Stimulated activated CD4-positive, alpha-beta T cell treated with anti-CD3 and anti-CD28 coated beads, Interleukin-4, amount 100 ng/mL, for 4 hours (primary cell): ENCODE data around the gene TUBAL3.

Experiments used
- DNase-seq, 2 experiments: peaks; one replicate each; pipeline ENCODE4 v3.0.0-alpha.2; 2020

TUBAL3 gene

GRCh38 chr10:5404208-5405041 is at the start of gene TUBAL3:
Gene TUBAL3 (minus strand): TSS chr10:5404828. CDS start chr10:5404792, 36 bp downstream.
- DNase-seq: no peak

DNA sequence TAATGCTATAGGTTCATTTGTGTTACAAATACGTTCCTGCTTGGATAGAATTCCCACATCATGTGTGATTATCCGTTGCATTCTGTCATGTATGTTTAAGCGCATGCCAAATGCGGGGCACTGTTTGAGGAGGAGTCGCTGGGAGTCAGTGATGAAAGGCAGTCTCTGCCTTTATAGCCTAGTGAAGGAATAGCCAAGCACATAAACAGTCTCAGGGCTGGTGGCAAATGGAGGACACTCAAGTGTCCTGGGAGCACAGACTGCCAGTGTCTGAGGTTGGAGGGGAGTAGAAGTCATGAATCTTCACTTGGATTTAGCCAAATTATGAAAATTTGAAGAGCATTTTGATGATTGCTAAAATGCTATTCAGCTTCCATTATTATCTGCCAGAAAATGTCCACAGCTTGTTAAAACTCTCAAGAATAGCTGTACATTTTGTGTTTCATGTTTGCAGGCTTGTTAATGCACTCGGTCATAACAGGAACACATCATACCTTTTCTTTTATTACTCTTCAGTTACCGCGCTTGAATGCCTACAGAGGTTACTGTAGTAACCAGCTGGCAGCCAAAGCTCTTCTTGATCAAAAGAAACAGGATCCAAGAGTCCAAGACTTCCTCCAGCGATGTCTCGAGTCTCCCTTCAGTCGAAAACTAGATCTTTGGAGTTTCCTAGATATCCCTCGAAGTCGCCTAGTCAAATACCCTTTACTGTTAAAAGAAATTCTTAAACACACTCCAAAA is 49.3 kb upstream of the TUBAL3 start:
- DNase-seq: no peak

DNA sequence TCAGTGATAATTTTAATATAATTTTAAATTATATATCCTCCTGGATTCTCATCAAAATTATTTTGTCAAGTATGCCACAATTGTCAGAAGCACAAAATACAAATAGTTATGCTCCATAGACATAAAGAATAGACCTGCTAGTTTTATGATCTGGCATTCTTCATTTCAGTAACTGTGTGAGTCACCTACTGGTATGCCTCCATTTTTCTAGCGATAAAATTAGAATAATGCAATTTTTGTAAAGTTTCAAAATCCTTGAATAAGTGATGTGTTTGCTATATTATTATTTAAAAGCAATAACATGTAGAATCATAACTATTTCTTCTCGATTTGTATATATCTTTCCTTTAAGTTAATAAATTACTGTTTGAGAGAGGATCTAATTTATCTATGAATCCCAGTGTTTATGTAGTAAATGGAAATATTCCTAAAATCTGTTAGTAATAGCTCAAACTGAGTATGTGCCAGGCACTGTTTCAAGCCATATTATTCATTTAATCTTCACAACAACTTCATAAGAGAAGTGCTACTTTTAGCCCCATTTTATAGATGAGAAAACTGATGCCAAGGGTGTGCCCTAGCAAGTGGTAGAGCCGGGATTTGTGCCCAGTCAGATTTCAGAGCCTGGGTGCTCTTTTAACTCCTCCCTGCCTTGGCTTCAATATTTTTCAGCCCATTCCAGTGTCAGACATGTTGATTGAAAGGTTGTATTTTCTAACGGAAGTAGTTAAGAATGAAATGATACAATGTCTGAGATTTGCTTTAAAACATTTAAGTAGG is 46.2 kb upstream of the TUBAL3 start:
- no peak for DNase-seq

DNA sequence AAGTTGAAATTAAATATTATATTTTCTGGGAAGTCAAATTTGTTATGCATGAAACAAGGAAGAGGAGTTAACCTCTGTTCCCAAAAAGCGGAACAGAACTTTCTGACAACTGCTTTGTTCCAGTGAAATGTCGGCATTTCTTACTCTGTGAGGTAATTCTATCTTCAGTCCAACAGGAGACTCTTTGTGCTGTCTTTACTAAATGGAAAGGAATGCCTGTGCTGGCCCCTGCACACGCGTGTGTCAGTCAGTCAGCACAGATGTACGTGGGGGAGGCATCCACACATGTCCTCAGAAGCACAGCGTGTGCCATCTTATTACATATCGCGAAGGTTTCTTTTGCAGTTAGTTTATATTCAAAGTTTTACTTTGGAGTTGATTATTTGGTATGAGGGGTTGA is 45.2 kb upstream of the TUBAL3 start:
- DNase-seq: no peak

- no peak for DNase-seq
These were observed 44.6 kb upstream of the TUBAL3 start for GRCh38 chr10:5449227-5449626.

GRCh38 chr10:5448333-5449001 is 43.8 kb upstream of the TUBAL3 start:
- DNase-seq: no peak

GRCh38 chr10:5447611-5448071 is 43.0 kb upstream of the TUBAL3 start:
- no peak for DNase-seq

- no peak for DNase-seq
These were observed 42.4 kb upstream of the TUBAL3 start for GRCh38 chr10:5447056-5447455.

DNA sequence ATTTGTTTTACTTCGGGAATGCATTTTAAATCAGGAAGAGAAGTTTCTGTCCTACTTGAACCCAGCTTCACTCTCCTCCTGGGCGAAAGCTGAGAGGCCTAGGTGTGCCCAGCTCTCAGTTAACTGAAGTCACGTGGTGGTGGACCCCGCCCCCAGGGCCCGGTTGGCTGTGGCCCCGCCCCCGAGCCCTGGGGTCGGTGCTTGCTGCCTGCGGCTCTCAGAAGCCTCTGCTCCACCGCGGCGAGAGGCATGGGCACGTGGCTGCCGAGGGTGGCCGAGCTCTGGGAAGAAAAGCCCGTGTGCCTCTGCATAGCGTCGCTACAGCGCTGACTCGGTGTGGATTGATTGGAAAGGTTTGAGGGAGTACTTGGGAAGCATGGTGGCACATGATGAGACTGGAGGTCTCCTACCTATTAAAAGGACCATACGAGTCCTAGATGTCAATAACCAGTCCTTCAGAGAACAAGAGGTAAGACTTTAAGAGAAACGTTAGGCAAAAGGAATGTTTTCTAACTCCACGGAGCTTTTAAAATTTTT is 41.8 kb upstream of the TUBAL3 start:
- peak; percentile 75 to 85 for DNase-seq

DNA sequence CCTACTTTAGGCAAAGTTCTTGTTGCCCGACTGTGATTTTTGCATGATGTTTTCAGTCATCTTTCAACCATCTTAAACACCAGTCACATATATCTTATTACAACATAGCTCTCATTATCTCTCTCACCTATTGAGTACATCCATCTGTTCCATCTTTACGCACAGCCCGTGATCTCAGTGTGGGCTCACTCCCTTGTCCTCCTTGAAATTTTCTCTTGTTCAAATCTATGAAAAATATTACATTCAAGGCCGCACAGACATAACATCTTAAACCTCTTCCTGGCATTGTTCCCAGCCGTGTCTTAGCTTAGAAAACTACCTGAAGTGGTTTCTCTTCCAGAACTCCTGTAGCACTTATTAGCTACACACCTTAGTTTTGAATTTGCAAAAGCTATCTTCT is 40.4 kb upstream of the TUBAL3 start:
- no peak for DNase-seq

DNA sequence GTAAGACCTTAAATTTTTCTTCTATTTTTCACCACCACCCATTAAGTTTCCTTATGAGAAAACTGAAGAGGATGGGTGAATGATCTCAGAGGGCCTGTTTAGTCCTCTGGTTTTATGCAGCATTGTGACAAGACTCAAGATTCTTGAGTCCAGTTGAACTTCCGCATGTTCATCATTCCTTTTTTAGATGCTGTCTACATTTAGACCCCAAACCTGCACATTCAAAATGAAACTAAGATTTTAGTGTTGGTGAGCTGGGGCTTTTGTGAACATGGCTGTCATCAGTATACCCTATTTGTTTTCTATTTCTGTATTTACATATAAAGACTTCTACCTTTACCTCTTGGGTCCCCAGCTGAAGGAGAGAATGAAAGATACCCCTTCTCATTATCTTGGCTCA is 38.8 kb upstream of the TUBAL3 start:
- no peak for DNase-seq

GRCh38 chr10:5442990-5443370 is 38.4 kb upstream of the TUBAL3 start:
- no peak for DNase-seq

DNA sequence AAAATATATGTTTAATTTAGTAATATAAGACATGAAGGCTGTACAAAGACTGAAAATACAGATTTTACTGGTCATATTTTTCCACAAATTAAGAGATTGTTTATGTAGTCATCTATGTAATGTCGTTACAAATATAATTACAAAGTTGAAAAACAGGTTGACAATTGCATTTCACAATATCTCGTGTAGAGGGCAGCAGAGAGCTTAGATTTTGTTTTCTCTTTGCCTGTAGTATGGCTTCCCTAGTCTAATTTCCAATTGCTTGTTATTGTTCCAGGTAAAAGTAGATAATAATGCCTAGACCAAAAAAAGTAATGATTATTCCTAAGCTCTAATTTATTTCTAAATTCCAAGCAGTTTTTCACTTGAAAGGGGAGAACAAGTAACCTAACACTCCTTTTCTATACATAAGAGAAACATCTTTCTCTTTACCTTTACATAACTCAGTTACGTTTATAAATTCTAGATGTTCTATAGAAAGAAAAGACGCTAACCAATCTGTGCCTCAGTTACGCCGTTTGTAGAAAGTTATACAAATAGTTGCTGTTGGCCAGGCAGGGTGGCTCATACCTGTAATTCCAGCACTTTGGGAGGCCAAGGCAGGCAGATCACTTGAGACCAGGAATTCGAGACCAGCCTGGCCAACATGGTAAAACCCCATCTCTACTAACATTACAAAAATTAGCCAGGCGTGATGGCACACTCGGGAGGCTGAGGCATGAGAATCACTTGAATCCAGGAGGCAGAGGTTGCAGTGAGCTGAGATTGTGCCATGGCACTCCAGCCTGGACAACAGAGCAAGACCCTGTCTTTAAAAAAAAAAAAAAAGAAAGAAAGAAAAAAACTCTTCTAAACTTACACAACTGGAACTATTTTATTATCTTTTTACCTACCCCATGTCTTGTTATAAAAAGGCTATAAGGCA is 37.7 kb upstream of the TUBAL3 start:
- DNase-seq: no peak

DNA sequence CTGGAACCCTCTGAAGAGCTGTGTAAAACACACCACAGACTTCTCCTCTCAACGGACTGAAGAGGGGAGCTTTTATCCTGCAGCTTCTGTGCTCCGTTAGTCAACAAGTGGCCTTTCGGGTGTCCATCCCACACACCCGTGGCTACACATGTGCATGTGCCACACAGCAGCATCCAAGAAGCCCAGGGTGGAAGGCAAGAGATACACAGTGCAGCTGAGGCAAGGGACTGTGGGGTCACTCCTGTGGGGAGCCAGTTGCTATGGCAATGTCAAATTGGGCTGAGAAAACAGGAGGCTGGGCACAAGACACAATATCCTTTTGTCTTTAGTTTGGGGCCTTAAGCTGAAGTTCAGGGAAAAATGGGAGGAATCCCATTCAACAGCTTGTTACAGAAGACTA is 36.5 kb upstream of the TUBAL3 start:
- DNase-seq: no peak

DNA sequence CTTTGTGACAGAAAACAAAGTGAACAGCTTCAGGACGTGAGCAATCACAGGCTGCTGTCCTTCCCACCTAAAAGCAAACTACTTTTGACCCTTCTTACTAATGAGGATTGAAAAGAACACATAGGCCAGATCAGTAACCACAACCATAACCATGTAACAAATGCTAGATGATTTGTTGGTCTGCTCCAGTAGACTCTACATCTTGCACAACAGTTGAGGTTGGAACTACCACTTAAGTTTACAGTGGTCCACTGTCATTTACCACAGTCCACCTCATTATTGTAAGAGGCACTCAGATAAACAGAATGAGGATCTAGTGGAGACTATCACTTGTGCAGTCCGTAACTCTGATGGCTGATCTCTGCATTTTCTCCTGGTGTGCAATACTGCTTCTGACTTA is 35.6 kb upstream of the TUBAL3 start:
- DNase-seq: no peak

DNA sequence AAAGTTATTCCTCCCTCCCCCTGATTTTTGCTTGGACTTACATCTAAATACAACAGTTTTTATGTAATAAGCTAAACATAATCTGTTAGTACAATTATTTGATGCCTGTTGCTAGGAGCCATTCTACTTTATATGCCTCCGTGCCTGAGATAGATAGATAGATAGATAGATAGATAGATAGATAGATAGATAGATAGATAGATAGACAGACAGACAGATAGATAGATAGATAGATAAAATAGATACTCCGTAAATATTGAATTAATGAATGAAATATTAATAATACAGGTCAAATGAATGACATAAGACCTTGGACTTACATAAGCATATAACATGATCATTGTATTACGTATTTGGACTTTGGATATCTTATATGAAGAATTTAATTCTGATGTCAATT is 30.7 kb upstream of the TUBAL3 start:
- DNase-seq: no peak

GRCh38 chr10:5434017-5434753 is 29.6 kb upstream of the TUBAL3 start:
- DNase-seq: no peak

- DNase-seq: no peak
These were observed 28.6 kb upstream of the TUBAL3 start for GRCh38 chr10:5433182-5433581.

DNA sequence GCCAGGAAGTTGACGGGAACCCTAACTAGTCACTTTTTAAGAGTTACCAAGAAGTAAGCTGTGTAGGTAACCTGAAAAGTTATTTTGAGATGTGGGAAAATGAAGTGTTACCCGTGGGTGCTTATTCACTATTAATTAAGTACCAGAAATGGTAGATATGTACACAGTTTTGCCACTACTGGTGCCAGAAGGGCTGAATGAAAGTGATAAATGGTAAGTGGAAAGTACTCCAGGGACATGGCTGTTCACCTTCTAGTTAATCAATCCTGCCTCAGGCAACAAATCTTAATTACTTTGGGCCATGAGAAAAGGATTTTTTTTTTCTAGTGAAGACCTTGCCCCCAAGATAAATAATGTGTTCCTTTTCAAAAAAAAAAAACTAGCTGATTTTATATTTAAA is 23.5 kb upstream of the TUBAL3 start:
- no peak for DNase-seq

DNA sequence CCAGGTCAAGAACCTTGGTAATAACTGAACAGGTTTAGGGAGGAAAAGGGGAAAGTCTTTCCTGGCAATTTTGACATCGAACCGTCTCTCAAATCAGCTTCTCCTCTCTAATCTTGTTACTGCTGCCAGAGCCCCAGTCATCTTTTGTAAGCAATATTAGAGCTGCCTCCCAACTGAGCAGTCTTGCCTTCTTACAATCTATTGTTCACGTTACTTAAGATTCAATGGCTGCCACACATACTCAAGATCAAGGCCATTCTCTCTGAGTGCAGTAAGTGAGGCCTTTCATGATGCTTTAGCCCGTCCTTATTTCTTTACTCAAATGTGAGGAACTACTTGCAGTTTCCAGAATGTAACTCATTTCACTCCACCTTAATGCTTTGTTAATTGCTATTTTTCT is 20.1 kb upstream of the TUBAL3 start:
- DNase-seq: no peak

DNA sequence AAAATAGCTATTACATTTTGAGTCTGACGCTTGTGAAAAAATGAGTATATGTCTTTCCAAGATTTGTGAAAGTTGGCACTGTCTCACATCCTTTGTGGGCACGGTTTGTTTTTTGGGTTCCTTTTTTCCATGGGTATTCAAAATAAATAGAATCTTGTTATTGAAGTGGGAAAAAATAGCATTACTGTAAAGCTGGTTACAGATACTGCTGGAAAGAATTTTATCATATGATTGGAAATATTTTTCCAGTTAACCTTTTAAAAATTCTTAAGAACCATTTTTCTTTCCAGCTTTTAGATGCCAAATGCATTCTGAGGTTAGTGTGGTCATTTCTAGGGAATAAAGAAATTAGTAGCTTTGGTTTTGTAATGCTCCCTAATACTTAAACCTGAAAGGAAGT is 19.1 kb upstream of the TUBAL3 start:
- no peak for DNase-seq
